Glomerular visceral epithelial cell (primary cell): ENCODE results near the gene CRTC1.

Experiments used
- DNase-seq: peaks from one replicate; pipeline ENCODE4 v3.0.0-alpha.2; 2016; ENCODE audit errors: extremely low spot score

The CRTC1 gene

GRCh38 chr19:18782559-18783225 is 99.2 kb downstream of the CRTC1 start:
- DNase-seq = no peak

- DNase-seq = no peak
These were observed 100.7 kb downstream of the CRTC1 start for GRCh38 chr19:18783958-18784785.

GRCh38 chr19:18784786-18785120 is 101.3 kb downstream of the CRTC1 start:
- DNase-seq = no peak

GRCh38 chr19:18785179-18786124 is 102.0 kb downstream of the CRTC1 start:
- peak; percentile 67 for DNase-seq

- DNase-seq = no peak
These were observed 105.3 kb downstream of the CRTC1 start for GRCh38 chr19:18788529-18789421.

- DNase-seq = no peak
These were observed 106.0 kb downstream of the CRTC1 start for GRCh38 chr19:18789422-18789869.

GRCh38 chr19:18789883-18790565 is 106.5 kb downstream of the CRTC1 start:
- no peak for DNase-seq

GRCh38 chr19:18790566-18791314 is 107.3 kb downstream of the CRTC1 start, which contains the start of gene COMP:
TSS of gene COMP (minus strand) at chr19:18791305. CDS start at chr19:18791269, 36 bp downstream.
- DNase-seq = no peak

GRCh38 chr19:18791315-18791678 is 107.8 kb downstream of the CRTC1 start:
- DNase-seq = no peak

GRCh38 chr19:18792661-18793060 is 109.2 kb downstream of the CRTC1 start:
- no peak for DNase-seq

GRCh38 chr19:18793144-18794028 is 109.9 kb downstream of the CRTC1 start:
- DNase-seq = no peak

GRCh38 chr19:18794029-18794313 is 110.5 kb downstream of the CRTC1 start:
- DNase-seq = no peak

- DNase-seq = no peak
These were observed 111.2 kb downstream of the CRTC1 start for GRCh38 chr19:18794692-18795091.

GRCh38 chr19:18795540-18795939 is 112.1 kb downstream of the CRTC1 start:
- DNase-seq = no peak

GRCh38 chr19:18796239-18796638 is 112.8 kb downstream of the CRTC1 start:
- DNase-seq = no peak

- no peak for DNase-seq
These were observed 115.2 kb downstream of the CRTC1 start for GRCh38 chr19:18798384-18799352.

- DNase-seq = no peak
These were observed 116.0 kb downstream of the CRTC1 start for GRCh38 chr19:18799389-18799970.
